ENCODE results near the gene XIAP. TPM values are rescaled to one million over a fixed set of nuclear protein-coding genes. Genes with fewer than 3 reads are reported as not detected.

XIAP gene
- total and polyA plus RNA-seq, 3 donors from 2014 or later: 16.5 to 30.2 (median 26.5) TPM

- Histone ChIP-seq H3K4me1 (no peaks in the 10 kb centered on the region), H3K27ac (no peak overlapping the region), H3K9me3 (no peaks in the 10 kb centered on the region), H3K4me3 (no peak overlapping the region), H3K36me3 (ENCODE audit: low read depth, missing control alignments) (no peaks in the 10 kb centered on the region), H3K27me3 (no peaks in the 10 kb centered on the region)
- TF ChIP-seq POLR2A (IDR thresholded peaks at IDR 0.05) (no peak), CTCF (IDR thresholded peaks at IDR 0.05) (no peak)
- no peak for DNase-seq
- intact Hi-C loops (cut with DNase I; ENCODE audit: low total_unique reads): no loop called here
- WGBS, 2 donors: 86 to 100% methylated on average over 1 of the region's 1 CpG
Measured at GRCh38 chrX:123873956-123874355, 14.1 kb downstream of the XIAP start.

- Histone ChIP-seq H3K4me3 (no peak overlapping the region), H3K36me3 (ENCODE audit: low read depth, missing control alignments) (no peaks in the 10 kb centered on the region), H3K27ac (no peak overlapping the region), H3K27me3 (no peaks in the 10 kb centered on the region), H3K9me3 (no peaks in the 10 kb centered on the region), H3K4me1 (no peaks in the 10 kb centered on the region)
- intact Hi-C loops (cut with DNase I; ENCODE audit: low total_unique reads): no loop called here
- no peak for DNase-seq
- no peak for TF ChIP-seq POLR2A (IDR thresholded peaks at IDR 0.05)
- TF ChIP-seq CTCF (IDR thresholded peaks at IDR 0.05): no peak
- 92 to 100% methylated on average over 2 of the region's 2 CpGs for WGBS, 2 donors
Measured at GRCh38 chrX:123876177-123876576, 16.3 kb downstream of the XIAP start.

DNA sequence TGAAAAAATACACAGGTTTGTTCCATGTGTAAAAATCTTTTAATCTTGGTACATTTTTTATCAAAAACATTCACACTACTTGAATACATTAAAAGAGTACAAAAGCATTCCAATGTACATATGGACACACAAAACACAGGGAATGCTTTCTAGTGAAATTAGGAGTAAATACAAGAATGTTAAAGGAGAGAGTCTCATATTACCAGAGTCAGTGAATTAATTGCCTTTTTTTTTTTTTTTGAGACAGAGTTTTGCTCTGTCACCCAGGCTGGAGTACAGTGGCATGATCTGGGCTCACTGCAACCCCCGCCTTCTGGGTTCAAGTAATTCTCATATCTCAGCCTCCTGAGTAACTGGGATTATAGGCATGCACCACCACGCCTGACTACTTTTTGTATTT, 17.0 kb downstream of the XIAP start:
- H3K4me1 ChIP-seq: no peaks in the 10 kb centered on the region
- no peak overlapping the region for H3K27ac ChIP-seq
- TF ChIP-seq CTCF (IDR thresholded peaks at IDR 0.05) (no peak), POLR2A (IDR thresholded peaks at IDR 0.05) (no peak)
- H3K9me3 ChIP-seq: no peaks in the 10 kb centered on the region
- WGBS, 2 donors: 83 to 94% methylated on average over 2 of the region's 2 CpGs
- no peak for DNase-seq
- intact Hi-C loops (cut with DNase I; ENCODE audit: low total_unique reads): no loop called here
- H3K27me3 ChIP-seq: no peaks in the 10 kb centered on the region
- no peaks in the 10 kb centered on the region for H3K36me3 ChIP-seq (ENCODE audit: low read depth, missing control alignments)
- H3K4me3 ChIP-seq: no peak overlapping the region

DNA sequence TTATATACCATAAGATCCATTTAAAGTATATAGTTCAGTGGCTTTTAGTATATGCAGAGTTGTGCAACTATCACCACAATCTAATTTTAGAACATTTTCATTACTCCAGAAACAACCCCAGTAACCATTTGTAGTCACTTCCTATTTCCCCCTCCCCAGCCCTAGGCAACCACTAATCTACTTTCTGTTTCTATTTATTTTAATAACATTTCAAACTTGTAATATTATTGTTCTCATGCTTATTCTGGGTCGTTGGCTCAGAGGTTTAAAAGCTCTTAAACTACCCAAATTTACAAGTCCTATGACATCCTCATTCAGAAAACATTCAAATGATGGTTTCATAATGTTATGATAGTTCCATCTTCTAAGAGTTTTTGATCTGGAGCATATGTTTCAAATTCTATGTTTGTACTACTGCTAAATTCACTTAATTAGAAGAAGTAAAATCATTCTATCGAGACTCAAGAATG, 18.4 kb downstream of the XIAP start:
- intact Hi-C loops (cut with DNase I; ENCODE audit: low total_unique reads): no loop called here
- TF ChIP-seq POLR2A (IDR thresholded peaks at IDR 0.05): no peak
- no peak for TF ChIP-seq CTCF (IDR thresholded peaks at IDR 0.05)
- 48 to 55% methylated on average over 2 of the region's 2 CpGs for WGBS, 2 donors
- Histone ChIP-seq H3K9me3 (no peaks in the 10 kb centered on the region), H3K36me3 (ENCODE audit: low read depth, missing control alignments) (no peaks in the 10 kb centered on the region), H3K27me3 (no peaks in the 10 kb centered on the region), H3K4me1 (no peaks in the 10 kb centered on the region), H3K27ac (no peak overlapping the region), H3K4me3 (no peak overlapping the region)
- DNase-seq: no peak

DNA sequence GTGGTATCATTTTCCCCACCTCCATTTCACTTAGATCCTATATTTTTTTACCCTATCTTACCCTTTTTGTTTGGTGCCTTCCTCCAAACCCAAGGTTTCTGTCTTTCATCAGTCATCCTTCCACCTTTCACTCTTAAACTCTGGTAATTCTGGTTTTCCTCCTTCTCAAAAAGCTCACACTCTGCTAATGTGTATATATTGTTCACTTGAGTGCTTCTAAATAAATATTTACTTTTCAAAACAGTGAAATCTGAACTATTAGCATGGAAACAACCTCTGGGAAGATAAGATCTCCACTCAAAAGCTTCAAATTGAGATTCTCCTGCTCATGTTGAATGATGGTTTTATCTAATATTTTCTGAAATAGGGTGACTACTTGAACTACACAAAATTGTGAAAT, 21.5 kb downstream of the XIAP start:
- H3K36me3 ChIP-seq (ENCODE audit: low read depth, missing control alignments): no peaks in the 10 kb centered on the region
- intact Hi-C loops (cut with DNase I; ENCODE audit: low total_unique reads): no loop called here
- no peaks in the 10 kb centered on the region for H3K27me3 ChIP-seq
- TF ChIP-seq CTCF (IDR thresholded peaks at IDR 0.05) (no peak), POLR2A (IDR thresholded peaks at IDR 0.05) (no peak)
- H3K27ac ChIP-seq: no peak overlapping the region
- no peaks in the 10 kb centered on the region for H3K9me3 ChIP-seq
- no peak for DNase-seq
- no peaks in the 10 kb centered on the region for H3K4me1 ChIP-seq
- no peak overlapping the region for H3K4me3 ChIP-seq

All from testis (tissue), 3 donors.